RWPE1 (cell line): ENCODE data around the gene UBXN10.

Source experiments
- CTCF ChIA-PET: fragments of 350-600 bp; sonication (Branson Sonifier 250); formaldehyde crosslinking; extraction: SDS; loops from one replicate; lab custom pipeline; 2021; lab: Yijun Ruan, JAX
- POLR2A ChIA-PET: fragments of 400-600 bp; formaldehyde crosslinking; extraction: SDS; loops from one replicate; lab custom pipeline; 2020; ENCODE audit warnings: antibody characterized with exemption; ENCODE audit not compliant: low non-redundant PET; lab: Yijun Ruan, JAX
- DNase-seq: peaks from one replicate; pipeline ENCODE4 v3.0.0; 2012; ENCODE audit warnings: low spot score
- H3K27ac ChIP-seq: fragments of 450-650 bp; 2 replicates; pipeline ENCODE4 v1.5.1; 2017
- CTCF ChIP-seq: fragments of 450-650 bp; conservative IDR thresholded peaks from 2 replicates; pipeline ENCODE4 v1.5.1; 2017; ENCODE audit warnings: low read depth, mild to moderate bottlenecking

The UBXN10 gene

DNA sequence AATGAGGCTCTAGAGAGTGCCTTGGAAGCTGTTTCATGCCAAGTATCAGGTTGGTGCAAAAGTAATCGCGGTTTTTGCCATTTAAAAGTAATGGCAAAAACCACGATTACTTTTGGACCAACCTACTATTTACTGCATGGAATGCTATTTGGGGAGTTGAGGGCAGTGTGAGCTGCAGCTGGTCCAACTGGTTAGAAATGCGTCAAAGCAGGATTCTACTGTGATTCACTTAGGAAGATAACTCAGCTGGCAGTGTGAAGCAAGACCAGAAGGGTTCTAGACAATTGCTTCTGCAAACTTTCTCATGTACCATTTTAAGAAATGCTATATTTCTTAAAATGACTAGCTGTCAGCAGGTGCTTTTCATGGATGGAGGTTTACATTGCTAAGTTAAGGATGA is 21.6 kb downstream of the UBXN10 start:
- CTCF ChIA-PET, result interaction anchor here (0.6 kb wide), 2 partner anchors 55 to 258 kb away, joined by 3 read pairs; no protein-coding TSS in a partner anchor
- DNase-seq, result peak; percentile 30

DNA sequence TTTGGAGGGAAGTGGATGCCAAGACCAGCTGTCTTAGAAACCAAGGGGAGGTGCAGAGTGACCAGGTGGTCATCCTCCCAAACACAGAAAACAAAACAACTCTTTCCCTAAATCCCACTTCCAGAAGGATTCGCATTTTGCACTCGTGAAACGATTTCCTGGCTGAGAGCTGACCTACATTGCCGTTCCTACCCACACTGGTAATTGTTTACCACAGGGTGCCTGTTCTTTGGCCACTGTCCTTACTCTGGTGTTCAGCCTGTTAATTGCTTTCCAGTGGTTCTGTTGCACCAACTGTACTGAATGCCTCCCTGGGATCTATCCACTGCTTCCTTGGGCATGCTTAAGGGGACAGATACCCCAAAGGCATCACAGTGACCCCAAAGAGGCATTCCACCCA is 23.6 kb downstream of the UBXN10 start:
- H3K27ac ChIP-seq, result no peak overlapping the region
- ChIA-PET CTCF (no interaction called here), POLR2A (no interaction called here)

More for the DNA sequence above, 21.6 kb downstream of the UBXN10 start:
- POLR2A ChIA-PET, result no interaction called here
- H3K27ac ChIP-seq, result no peak overlapping the region
- no peak for TF ChIP-seq CTCF

DNA sequence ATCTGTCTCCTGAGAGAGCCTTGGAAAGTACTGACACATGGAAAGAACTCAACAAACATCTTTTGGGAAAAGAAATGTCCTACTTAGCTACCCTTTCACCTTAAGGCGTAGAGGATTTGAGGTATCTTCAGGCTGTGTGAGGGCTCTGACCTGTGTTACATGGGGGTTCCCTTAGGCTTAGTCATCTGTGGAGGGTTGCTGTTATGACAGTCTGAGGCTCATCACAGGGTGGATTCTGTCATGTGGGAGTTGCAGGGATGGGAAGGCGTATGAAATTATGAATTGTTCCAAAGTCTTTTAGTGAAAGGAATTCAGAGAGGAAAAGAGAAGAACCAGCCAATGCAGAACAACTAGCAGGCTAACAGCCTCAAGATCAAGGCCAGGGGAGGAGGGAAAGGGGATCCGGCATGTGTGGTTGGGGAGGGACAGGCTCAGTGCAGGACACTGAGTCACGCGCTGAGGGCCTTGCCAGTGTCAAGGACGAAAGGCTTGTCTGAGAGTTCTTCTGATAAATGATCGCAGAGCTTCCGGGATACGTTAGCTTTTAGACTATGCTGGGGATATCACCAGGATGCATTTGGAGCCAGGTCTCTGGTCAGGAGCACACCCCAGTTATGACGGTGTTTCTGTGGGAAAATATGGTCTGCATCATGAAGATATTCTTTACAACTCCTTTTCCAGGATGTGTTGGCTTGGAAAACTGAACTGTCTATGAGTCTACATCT is 25.0 kb downstream of the UBXN10 start:
- no peak for TF ChIP-seq CTCF
- CTCF ChIA-PET, result interaction anchor here (0.9 to 1.8 kb wide), 2 partner anchors 58 to 283 kb away, joined by 3 to 6 read pairs; no protein-coding TSS in a partner anchor
- peak overlapping the region; percentile 62 for H3K27ac ChIP-seq
- peak; percentile 13 for DNase-seq
- POLR2A ChIA-PET, result no interaction called here

More for the DNA sequence above, 23.6 kb downstream of the UBXN10 start:
- no peak for TF ChIP-seq CTCF
- DNase-seq, result no peak

- TF ChIP-seq CTCF, result no peak
- H3K27ac ChIP-seq, result peak overlapping the region; percentile 62
- CTCF ChIA-PET, result interaction anchor here (1.2 to 1.8 kb wide), 3 partner anchors 18 to 273 kb away, joined by 5 to 6 read pairs (median 6); no protein-coding TSS in a partner anchor
- POLR2A ChIA-PET, result no interaction called here
- peak; percentile 85 for DNase-seq
Measured at GRCh38 chr1:20211511-20211931, 25.6 kb downstream of the UBXN10 start.

DNA sequence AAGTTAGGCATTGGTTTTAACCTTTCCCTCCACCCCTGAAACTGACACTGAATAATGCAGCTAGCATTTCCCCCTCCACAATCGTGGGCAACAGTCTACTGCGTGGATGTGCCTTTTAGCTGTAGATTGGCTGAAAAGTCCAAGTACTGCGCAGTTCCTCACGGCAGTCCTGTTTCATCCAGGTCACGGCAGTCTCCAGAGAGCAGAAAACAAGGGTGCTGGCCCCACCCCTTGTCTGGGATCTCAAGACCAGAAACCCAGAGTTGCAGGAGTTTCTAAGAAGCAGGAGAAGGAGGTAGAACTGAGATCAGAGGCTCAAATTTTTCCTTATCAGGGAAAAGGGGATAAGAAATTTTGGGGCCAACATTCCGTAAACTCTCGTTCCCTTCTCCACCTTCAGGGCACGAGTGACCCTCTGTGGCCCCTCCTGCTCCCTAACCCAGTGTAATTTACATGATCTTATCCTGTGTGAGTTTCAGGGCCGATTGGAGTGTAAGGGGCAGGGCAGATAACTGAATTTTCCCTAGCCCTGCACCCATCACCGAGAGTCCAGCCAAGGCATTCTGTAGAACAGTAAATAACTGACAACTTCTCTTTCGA is 26.3 kb downstream of the UBXN10 start:
- DNase-seq, result no peak
- TF ChIP-seq CTCF, result no peak
- POLR2A ChIA-PET, result no interaction called here
- CTCF ChIA-PET, result interaction anchor here (0.5 to 1.9 kb wide), 26 partner anchors 17 to 1330 kb away, joined by 3 to 17 read pairs (median 5); no protein-coding TSS in a partner anchor
- peak overlapping the region; percentile 62 for H3K27ac ChIP-seq

DNA sequence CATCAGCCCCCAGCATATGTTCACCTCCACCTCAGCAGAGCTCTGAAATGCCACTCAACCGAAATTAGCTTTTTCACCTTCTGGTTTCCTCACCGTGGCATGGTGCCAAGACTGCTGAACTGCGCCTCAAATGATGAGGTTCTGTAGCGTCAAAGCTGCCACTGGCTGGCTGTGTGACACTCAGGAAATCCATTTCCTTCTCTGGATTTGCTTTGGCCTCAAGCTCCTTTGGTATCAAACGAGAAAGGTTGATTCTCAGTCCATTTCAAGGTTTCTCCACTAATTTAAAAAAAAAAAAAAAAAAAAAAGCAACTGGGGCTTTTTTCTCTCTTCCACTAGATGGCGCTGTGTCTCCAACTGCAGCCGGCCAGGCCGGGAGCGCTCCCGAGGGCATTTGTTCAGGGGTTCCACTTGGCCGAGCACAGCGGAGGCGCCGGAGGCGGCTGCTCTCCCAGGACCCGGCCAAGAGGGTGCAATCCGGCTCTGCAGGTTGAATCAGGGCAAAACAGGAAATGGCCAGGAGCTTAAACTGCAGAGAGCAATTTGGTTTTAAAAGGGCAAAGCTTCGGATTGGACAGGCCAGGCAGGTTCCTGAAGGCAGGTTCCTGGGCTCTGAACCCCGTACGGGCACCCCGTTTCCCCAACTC is 26.9 kb downstream of the UBXN10 start:
- no peak overlapping the region; the same call in 1 of the 2 replicates for H3K27ac ChIP-seq
- ChIA-PET POLR2A (interaction anchor here (0.5 kb wide), 1 partner anchor 215 kb away, joined by 5 read pairs; no protein-coding TSS in a partner anchor), CTCF (interaction anchor here (0.5 to 1.9 kb wide), 39 partner anchors 16 to 1329 kb away, joined by 3 to 17 read pairs (median 5); no protein-coding TSS in a partner anchor)
- peak; percentile 84 for DNase-seq
- TF ChIP-seq CTCF, result peak; percentile 83
